D721Med (cell line): ENCODE data around the gene SPTBN1.

ENCODE experiments used
- DNase-seq: peaks from one replicate; pipeline ENCODE4 v3.0.0; 2011; ENCODE audit warnings: low spot score; ENCODE audit not compliant: insufficient read length
- FAIRE-seq: peaks from 2 replicates; lab custom pipeline; 2011; peaks lifted over from hg19 to GRCh38; lab: Jason Lieb, UNC
- CTCF ChIP-seq: IDR thresholded peaks from 2 replicates; pipeline ENCODE4 v1.5.1; 2012; ENCODE audit warnings: mild to moderate bottlenecking, control low read depth; ENCODE audit not compliant: insufficient read depth; ENCODE audit errors: missing control alignments

Gene SPTBN1

GRCh38 chr2:54543733-54544396 lies 87.7 kb downstream of the SPTBN1 start:
- FAIRE-seq (no peak), DNase-seq (no peak)
- no peak for TF ChIP-seq CTCF

GRCh38 chr2:54545702-54546450 lies 89.7 kb downstream of the SPTBN1 start:
- no peak for TF ChIP-seq CTCF
- DNase-seq (no peak), FAIRE-seq (no peak)

- no peak for DNase-seq
- no peak for TF ChIP-seq CTCF
- no peak for FAIRE-seq
These were observed 90.4 kb downstream of the SPTBN1 start for GRCh38 chr2:54546518-54546917.

- TF ChIP-seq CTCF, result no peak
- FAIRE-seq, result no peak
- no peak for DNase-seq
These were observed 91.0 kb downstream of the SPTBN1 start for GRCh38 chr2:54546923-54547720.

- no peak for DNase-seq
- FAIRE-seq, result no peak
These were observed 93.3 kb downstream of the SPTBN1 start for GRCh38 chr2:54549430-54549829.

GRCh38 chr2:54549917-54550518 lies 93.9 kb downstream of the SPTBN1 start:
- FAIRE-seq (no peak), DNase-seq (no peak)
- no peak for TF ChIP-seq CTCF

More at GRCh38 chr2:54549430-54549829, 93.3 kb downstream of the SPTBN1 start:
- TF ChIP-seq CTCF, result no peak
